GM12874 (cell line): Measurements from ENCODE around the gene WDR18.

Experiments
- CTCF ChIP-seq: IDR thresholded peaks from 2 replicates; pipeline ENCODE4 v1.5.1; 2011; ENCODE audit warnings: low read depth, mild to moderate bottlenecking, control low read depth, low read length, moderate library complexity; ENCODE audit not compliant: insufficient read depth

WDR18 gene

GRCh38 chr19:984165-984967 lies at the start of gene WDR18:
Gene WDR18 (plus strand): TSS chr19:984345. CDS start chr19:984354, 9 bp downstream.
- 0 out of 2 replicates have a peak, but pooled peaks have one; percentile 10 for TF ChIP-seq CTCF

- TF ChIP-seq CTCF: no peak
These were observed 49.2 kb upstream of the WDR18 start for GRCh38 chr19:934865-935479.

- TF ChIP-seq CTCF: no peak
These were observed 48.0 kb upstream of the WDR18 start for GRCh38 chr19:936175-936546.

- no peak for TF ChIP-seq CTCF
These were observed 46.9 kb upstream of the WDR18 start for GRCh38 chr19:937259-937694.

- no peak for TF ChIP-seq CTCF
These were observed 45.8 kb upstream of the WDR18 start for GRCh38 chr19:938233-938923.

GRCh38 chr19:939439-939838 lies 44.7 kb upstream of the WDR18 start:
- no peak for TF ChIP-seq CTCF

GRCh38 chr19:939922-940321 lies 44.2 kb upstream of the WDR18 start:
- TF ChIP-seq CTCF: no peak
